GM18520 (cell line): ENCODE measurements around the gene PLTP.
A peak's percentile ranks its signal among the peaks of the same experiment; 100 is the strongest.
"Not testable (repeated sequence)": the region's sequence is repeated elsewhere in the genome, so short reads cannot be mapped to it uniquely, and the experiment has no call there.

Experiments
- ATAC-seq: cut with Tn5 transposase; IDR thresholded peaks from one replicate; pipeline ENCODE4 v1.9.1; 2021; ENCODE audit not compliant: unreplicated experiment

Gene PLTP

GRCh38 chr20:45901332-45901731 is 10.6 kb downstream of the PLTP start:
- ATAC-seq: not testable (repeated sequence)

- ATAC-seq: no peak
These were observed 12.7 kb downstream of the PLTP start for GRCh38 chr20:45899046-45899835.

DNA sequence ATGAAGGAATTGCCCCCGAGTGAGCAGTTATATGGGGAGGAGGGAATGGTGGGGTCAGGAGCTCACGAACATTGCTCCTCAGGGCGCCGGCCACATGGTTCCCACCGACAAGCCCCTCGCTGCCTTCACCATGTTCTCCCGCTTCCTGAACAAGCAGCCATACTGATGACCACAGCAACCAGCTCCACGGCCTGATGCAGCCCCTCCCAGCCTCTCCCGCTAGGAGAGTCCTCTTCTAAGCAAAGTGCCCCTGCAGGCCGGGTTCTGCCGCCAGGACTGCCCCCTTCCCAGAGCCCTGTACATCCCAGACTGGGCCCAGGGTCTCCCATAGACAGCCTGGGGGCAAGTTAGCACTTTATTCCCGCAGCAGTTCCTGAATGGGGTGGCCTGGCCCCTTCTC is 13.7 kb downstream of the PLTP start:
- no peak for ATAC-seq

GRCh38 chr20:45897692-45898091 is 14.3 kb downstream of the PLTP start:
- no peak for ATAC-seq

DNA sequence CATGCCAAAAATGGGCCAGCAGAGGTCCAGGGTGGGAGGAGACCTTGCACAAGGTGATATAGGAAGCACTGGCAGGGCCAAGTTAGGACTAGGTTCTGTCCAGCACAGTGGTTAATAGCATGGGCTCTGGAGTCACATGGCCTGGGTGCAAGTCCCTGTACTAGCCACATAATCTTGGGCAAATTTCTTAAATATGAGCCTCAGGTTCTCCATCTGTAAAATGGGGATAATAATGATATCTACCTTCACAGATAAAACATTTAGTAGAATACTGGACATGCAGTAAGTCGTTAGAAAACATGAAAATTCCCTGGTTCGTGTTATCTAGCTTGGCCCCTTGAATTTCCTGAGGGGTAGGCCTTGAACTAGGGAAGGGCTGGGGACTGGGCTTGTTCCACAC is 14.7 kb downstream of the PLTP start:
- ATAC-seq: no peak

DNA sequence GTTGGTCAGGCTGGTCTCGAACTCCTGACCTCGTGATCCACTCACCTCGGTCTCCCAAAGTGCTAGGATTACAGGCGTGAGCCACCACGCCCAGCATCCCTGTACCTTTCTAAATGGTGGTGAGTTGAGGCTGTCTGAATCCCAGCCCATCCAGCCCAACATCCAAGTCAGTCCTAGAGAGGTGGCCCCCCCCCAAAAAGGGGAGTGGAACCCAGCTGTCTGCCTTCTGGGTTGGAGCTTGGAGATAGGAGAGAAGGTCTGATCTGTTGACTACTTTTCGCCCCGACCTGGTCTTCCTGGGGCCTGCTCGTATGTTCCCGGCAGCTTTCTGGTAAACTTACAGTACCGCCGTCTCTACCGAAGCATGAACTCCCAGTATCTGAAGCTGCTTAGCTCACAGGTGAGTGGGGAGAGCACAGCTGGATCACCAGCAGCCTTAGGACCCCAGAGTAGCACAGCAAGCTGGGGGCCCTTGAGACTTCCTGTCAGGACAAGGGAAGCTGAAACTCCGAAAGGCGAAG is 15.3 kb downstream of the PLTP start:
- no peak for ATAC-seq

DNA sequence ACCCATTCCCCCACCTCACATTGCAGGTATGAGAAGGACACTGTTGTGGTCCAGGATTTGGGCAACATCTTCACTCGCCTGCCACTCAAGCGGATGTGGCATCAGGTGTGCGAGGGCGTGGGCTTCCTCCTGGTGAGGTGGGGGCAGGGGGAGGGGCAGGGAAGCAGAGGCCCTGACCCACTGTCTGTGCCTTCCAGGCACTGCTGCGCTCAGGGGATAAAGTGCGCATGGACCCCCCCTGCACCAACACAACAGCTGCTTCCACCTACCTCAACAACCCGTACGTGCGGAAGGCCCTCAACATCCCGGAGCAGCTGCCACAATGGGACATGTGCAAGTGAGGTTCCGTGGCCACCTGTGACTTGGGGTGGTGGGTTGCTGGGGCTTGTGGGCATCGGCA is 17.2 kb downstream of the PLTP start:
- ATAC-seq: no peak

GRCh38 chr20:45893831-45894230 is 18.1 kb downstream of the PLTP start:
- no peak for ATAC-seq

DNA sequence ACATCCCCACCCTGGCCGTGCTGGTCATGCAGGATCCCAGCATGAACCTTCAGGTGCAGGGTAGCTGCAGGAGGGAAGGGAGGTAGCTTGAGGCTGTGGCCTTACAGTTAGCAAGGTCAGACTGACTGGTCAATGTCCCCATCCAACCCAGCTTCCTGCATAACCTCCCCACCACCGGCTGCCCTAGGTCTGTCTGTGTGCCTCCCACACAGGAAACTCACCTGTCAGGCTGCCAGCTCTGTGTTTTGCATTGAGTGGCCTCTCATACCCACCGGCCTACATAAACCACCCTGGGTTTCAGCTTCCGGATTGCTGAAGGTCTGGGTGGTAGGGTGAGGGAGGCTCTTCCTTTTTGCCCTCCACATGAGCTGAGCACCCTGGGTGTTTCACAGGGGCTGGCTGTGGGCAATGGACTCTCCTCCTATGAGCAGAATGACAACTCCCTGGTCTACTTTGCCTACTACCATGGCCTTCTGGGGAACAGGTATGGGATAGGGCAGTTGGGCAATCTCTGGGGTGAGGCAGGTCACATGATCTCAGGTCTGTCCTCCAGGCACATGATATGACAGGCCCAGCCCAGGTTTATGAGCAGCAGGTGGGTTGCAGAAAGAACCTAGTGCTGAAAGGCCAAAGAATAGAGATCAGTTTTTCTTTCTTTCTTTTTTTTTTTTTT is 19.0 kb downstream of the PLTP start:
- ATAC-seq: no peak

GRCh38 chr20:45892049-45892825 is 19.7 kb downstream of the PLTP start:
- no peak for ATAC-seq

GRCh38 chr20:45890985-45891983 is 20.7 kb downstream of the PLTP start, which contains the start of the genes CTSA and NEURL2:
CTSA (plus strand) TSS chr20:45891335; CDS start chr20:45891569, 234 bp downstream.
NEURL2 (minus strand) TSS chr20:45891208; CDS start chr20:45890991, 217 bp downstream.
- peak; percentile 66 for ATAC-seq

GRCh38 chr20:45890077-45890984 is 21.6 kb downstream of the PLTP start:
- no peak for ATAC-seq

DNA sequence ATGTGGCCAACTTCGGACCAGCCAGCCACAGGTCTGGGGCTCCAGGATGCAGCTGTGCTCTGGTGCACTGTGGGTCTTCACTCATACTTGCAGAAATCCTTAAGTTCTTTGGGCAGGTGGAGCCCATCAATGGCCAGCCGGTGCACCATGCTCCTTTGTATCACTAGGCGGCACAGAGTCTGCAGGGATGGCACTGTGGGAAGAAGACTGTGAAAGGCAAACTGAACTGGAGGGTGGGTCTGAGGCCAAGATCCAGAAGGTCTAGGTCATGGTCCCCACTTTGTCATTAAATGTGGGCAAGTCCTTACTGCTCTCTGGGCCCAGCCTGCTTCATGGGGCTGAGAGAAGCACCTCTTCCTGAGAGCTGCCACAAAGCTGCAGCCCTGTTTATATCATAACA is 23.3 kb downstream of the PLTP start:
- ATAC-seq: no peak

DNA sequence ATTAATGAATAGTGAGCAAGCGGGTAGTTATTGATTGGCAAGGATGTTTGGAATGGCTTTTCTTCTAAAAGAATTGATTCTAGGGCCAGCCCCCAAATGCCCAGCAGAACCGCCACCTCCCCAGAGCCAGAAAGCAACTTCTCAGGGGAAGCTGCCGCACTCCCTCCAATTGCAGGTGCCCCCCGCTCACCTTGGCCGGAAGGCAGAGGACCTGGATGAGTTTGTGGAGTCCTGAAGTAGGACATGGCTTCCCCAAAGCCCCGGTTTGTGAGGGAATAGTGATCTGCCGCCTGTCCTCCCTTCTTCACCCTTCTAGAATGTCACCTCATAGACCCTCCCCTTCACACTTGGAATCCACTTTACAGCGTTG is 24.6 kb downstream of the PLTP start, which contains the start of gene SPATA25:
Gene SPATA25, minus strand, starts transcription at position 277 of the 370 bp plus-strand sequence. Its CDS starts 32 bp downstream, at position 245.
- ATAC-seq: no peak

- no peak for ATAC-seq
These were observed 25.2 kb downstream of the PLTP start for GRCh38 chr20:45886590-45887345.

- no peak for ATAC-seq
These were observed 28.9 kb downstream of the PLTP start for GRCh38 chr20:45883100-45883469.

DNA sequence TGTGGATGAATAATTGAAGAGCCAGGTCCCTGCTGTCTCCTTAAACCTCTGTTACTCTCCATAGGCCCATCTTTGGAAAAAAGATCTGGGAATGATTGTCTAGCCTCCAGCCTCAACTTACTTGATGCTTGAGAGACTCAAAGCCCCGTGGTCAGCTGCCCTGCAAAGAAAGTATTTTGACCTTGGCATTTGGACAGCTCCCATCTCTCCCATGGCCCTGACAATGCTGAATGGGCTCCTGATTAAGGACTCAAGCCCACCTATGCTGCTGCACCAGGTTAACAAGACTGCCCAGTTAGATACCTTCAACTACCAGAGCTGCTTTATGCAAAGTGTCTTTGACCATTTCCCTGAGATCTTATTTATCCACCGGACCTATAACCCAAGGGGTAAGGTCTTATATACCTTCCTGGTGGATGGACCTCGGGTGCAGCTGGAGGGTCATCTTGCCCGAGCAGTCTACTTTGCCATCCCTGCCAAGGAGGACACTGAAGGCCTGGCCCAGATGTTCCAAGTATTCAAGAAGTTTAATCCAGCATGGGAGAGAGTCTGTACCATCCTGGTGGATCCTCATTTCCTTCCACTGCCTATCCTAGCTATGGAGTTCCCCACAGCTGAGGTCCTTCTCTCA is 29.4 kb downstream of the PLTP start:
- no peak for ATAC-seq
